ENCODE data around the gene WBP2NL.
A peak's percentile ranks its signal among the peaks of the same experiment; 100 is the strongest.
"Not testable (repeated sequence)": the region's sequence is repeated elsewhere in the genome, so short reads cannot be mapped to it uniquely, and the experiment has no call there.

Gene WBP2NL

GRCh38 chr22:42069801-42070516 is 71.4 kb downstream of the WBP2NL start:
- no peaks in the 10 kb centered on the region for H4K20me1 ChIP-seq (ENCODE audit: control insufficient read depth, insufficient read depth, low read depth, low read length)
- peak overlapping the region; percentile 78 for H3K27ac ChIP-seq (ENCODE audit: low read depth, low read length)
- H3F3A ChIP-seq (ENCODE audit: control insufficient read depth, insufficient read depth), result 0 out of 2 replicates have a peak, but pooled peaks cover 4% of the 10 kb centered on the region
- H3K9me2 ChIP-seq (replicated peaks; ENCODE audit: control insufficient read depth, low read length), result no peaks in the 10 kb centered on the region
- peak overlapping the region; percentile 97 for H3K4me3 ChIP-seq (ENCODE audit: low read length)
- TF ChIP-seq EZH2phosphoT487 (IDR thresholded peaks at IDR 0.05; ENCODE audit: borderline replicate concordance, low read length), result no peak
- TF ChIP-seq, protein P1, sequence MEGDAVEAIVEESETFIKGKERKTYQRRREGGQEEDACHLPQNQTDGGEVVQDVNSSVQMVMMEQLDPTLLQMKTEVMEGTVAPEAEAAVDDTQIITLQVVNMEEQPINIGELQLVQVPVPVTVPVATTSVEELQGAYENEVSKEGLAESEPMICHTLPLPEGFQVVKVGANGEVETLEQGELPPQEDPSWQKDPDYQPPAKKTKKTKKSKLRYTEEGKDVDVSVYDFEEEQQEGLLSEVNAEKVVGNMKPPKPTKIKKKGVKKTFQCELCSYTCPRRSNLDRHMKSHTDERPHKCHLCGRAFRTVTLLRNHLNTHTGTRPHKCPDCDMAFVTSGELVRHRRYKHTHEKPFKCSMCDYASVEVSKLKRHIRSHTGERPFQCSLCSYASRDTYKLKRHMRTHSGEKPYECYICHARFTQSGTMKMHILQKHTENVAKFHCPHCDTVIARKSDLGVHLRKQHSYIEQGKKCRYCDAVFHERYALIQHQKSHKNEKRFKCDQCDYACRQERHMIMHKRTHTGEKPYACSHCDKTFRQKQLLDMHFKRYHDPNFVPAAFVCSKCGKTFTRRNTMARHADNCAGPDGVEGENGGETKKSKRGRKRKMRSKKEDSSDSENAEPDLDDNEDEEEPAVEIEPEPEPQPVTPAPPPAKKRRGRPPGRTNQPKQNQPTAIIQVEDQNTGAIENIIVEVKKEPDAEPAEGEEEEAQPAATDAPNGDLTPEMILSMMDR (IDR thresholded peaks at IDR 0.05; ENCODE audit: low read depth, low read length, poor library complexity, severe bottlenecking), result no peak
- peaks cover 41% of the 10 kb centered on the region for H3K4me1 ChIP-seq (ENCODE audit: control insufficient read depth, low read length)
- H3K4me2 ChIP-seq (ENCODE audit: low read length), result peak overlapping the region; percentile 83
- no peaks in the 10 kb centered on the region for H3K27me3 ChIP-seq (ENCODE audit: control insufficient read depth, low read length)
- no peaks in the 10 kb centered on the region for H3K9me3 ChIP-seq (ENCODE audit: control insufficient read depth, insufficient read depth, low read length)
- peaks cover 26% of the 10 kb centered on the region for H3K79me2 ChIP-seq (ENCODE audit: control insufficient read depth, low read length)
- peaks cover 41% of the 10 kb centered on the region for H3K36me3 ChIP-seq (ENCODE audit: control insufficient read depth, low read length)

DNA sequence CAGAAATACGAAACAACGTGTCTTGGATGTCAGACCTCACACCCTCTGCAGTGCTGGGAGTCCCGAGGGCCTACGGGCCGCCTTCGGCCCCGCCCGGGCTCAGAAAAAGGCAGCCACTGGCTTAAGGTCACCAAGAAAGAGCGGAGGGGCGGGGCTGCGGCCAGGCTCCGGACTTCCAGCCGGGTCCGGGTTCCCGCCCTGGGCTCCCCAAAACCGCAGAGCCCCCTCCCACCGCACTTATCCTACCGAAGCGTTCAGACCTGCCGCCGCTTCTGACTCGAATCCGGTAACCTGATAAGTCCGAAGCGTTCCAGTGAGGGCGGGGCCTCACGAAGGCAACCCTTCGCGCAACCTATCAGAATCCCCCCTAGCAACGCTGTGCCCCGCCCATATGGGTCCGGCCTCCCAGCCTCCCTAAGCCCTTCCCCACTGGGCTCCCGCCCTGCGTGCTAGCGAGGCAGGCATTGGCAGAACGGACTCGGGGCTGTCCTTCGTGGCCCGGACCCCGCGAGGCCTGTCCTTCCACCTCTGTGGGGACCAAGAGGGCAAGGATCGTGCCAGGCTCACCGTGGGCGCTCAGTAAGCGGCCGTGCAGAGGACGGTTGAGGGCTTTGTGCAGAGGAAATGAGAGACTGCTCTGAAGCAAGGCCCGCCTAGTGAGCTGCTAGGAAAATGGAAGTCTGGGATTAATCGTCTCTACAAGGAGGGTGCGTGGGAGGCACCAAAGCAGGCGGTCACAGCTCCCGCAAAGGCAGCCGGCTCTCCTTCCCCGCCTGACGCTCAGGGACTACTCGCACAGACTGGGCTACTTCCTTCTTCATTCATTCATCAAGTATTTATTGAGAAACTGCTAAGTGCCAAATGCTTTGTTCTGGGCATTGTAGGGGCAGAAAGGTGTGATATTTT is 72.2 kb downstream of the WBP2NL start, which contains the start of gene NAGA:
TSS of gene NAGA (minus strand) at position 296 of the 906 bp plus-strand sequence. CDS start 515 bp downstream, outside the sequence.
- H3K4me2 ChIP-seq (ENCODE audit: low read length), result peak within 1 kb of the TSS; percentile 83
- no peaks in the 10 kb centered on the region for H3K9me2 ChIP-seq (replicated peaks; ENCODE audit: control insufficient read depth, low read length)
- no peaks in the 10 kb centered on the region for H3K9me3 ChIP-seq (ENCODE audit: control insufficient read depth, insufficient read depth, low read length)
- H3K27me3 ChIP-seq (ENCODE audit: control insufficient read depth, low read length), result no peaks in the 10 kb centered on the region
- no peaks in the 10 kb centered on the region for H4K20me1 ChIP-seq (ENCODE audit: control insufficient read depth, insufficient read depth, low read depth, low read length)
- peak within 1 kb of the TSS; percentile 78 for H3K27ac ChIP-seq (ENCODE audit: low read depth, low read length)
- H3F3A ChIP-seq (ENCODE audit: control insufficient read depth, insufficient read depth), result 0 out of 2 replicates have a peak, but pooled peaks cover 4% of the 10 kb centered on the region
- peaks cover 33% of the 10 kb centered on the region for H3K36me3 ChIP-seq (ENCODE audit: control insufficient read depth, low read length)
- H3K79me2 ChIP-seq (ENCODE audit: control insufficient read depth, low read length), result peaks cover 26% of the 10 kb centered on the region
- H3K4me3 ChIP-seq (ENCODE audit: low read length), result peak within 1 kb of the TSS; percentile 97
- peaks cover 43% of the 10 kb centered on the region for H3K4me1 ChIP-seq (ENCODE audit: control insufficient read depth, low read length)
- TF ChIP-seq, protein P1 (IDR thresholded peaks at IDR 0.05; ENCODE audit: low read depth, low read length, poor library complexity, severe bottlenecking), result no peak
- no peak for TF ChIP-seq EZH2phosphoT487 (IDR thresholded peaks at IDR 0.05; ENCODE audit: borderline replicate concordance, low read length)

- peak overlapping the region; percentile 97 for H3K4me3 ChIP-seq (ENCODE audit: low read length)
- peaks cover 43% of the 10 kb centered on the region for H3K4me1 ChIP-seq (ENCODE audit: control insufficient read depth, low read length)
- H3K36me3 ChIP-seq (ENCODE audit: control insufficient read depth, low read length), result peaks cover 26% of the 10 kb centered on the region
- not testable (repeated sequence) for H3K27me3 ChIP-seq (ENCODE audit: control insufficient read depth, low read length); H4K20me1 ChIP-seq (ENCODE audit: control insufficient read depth, insufficient read depth, low read depth, low read length); H3F3A ChIP-seq (ENCODE audit: control insufficient read depth, insufficient read depth); H3K27ac ChIP-seq (ENCODE audit: low read depth, low read length); H3K9me2 ChIP-seq (replicated peaks; ENCODE audit: control insufficient read depth, low read length); H3K9me3 ChIP-seq (ENCODE audit: control insufficient read depth, insufficient read depth, low read length)
- peak overlapping the region; percentile 83 for H3K4me2 ChIP-seq (ENCODE audit: low read length)
- peaks cover 26% of the 10 kb centered on the region for H3K79me2 ChIP-seq (ENCODE audit: control insufficient read depth, low read length)
Measured at GRCh38 chr22:42071508-42071907, 72.9 kb downstream of the WBP2NL start.
